ENCODE measurements around the gene TMEM35B. TPM values are rescaled to one million over a fixed set of nuclear protein-coding genes. Genes with fewer than 3 reads are reported as not detected.
"Not testable (repeated sequence)": the region's sequence is repeated elsewhere in the genome, so short reads cannot be mapped to it uniquely, and the experiment has no call there.

The TMEM35B gene
- total RNA-seq, 1 donor from 2014 or later, result 22.1 TPM

- peak; percentile 21 for DNase-seq
- intact Hi-C loops (cut with micrococcal nuclease), result loop anchor here (5.0 to 10.0 kb wide), 4 partner anchors 45 to 205 kb away; partner anchors contain the start of genes SFPQ, SMIM12, ZMYM1 and ZMYM6
- Mint-ChIP-seq H3K4me3 (no peak overlapping the region), H3K27ac (no peak overlapping the region), H3K27me3 (no peaks in the 10 kb centered on the region), H3K36me3 (ENCODE audit: low read depth) (peaks cover 18% of the 10 kb centered on the region), H3K4me1 (peaks cover 32% of the 10 kb centered on the region), H3K9me3 (no peaks in the 10 kb centered on the region)
These were observed 1.9 kb upstream of the TMEM35B start for GRCh38 chr1:34987018-34987417.

DNA sequence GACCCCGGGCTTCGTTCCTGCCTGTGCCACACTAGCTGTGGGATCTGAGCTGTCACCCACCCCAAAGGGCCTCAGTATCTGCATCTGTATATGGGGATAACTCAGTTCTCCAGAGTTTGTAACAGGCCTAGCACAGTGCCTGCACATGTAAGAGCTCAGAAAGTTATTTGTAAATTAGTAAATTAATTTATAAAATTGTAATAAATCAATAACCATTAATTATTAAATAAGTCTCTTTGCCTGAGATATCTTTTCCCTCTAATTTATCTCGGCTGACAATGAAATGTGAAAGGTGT is 410 bp upstream of the TMEM35B start:
- Mint-ChIP-seq H3K4me1 (peaks cover 32% of the 10 kb centered on the region), H3K27ac (peak overlapping the region; percentile 92), H3K36me3 (ENCODE audit: low read depth) (peaks cover 21% of the 10 kb centered on the region), H3K4me3 (peak overlapping the region; percentile 95)
- DNase-seq, H3K27me3 Mint-ChIP-seq, H3K9me3 Mint-ChIP-seq: not testable (repeated sequence)
- intact Hi-C loops (cut with micrococcal nuclease), result loop anchor here (5.0 to 10.0 kb wide), 4 partner anchors 47 to 207 kb away; partner anchors contain the start of genes SFPQ, SMIM12, ZMYM1 and ZMYM6

DNA sequence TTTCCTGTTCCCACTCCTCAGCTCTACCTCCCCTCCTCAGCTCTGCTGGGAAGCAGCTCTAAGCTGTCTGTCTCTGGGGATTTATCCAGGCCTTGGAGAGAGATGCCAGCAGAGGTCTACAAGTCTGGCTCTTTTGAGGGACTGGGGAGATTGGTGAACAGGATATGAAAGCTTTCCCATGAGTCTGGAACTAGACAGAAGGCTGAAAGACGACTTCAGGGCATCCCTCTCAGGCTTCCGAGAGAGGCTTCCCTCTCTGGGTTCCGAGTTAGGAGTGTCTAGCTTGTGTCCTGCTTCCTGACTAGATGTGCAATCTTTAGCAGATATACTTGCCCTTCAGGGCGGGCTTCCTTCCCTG is 733 bp downstream of the TMEM35B start:
- H3K36me3 Mint-ChIP-seq (ENCODE audit: low read depth), result peaks cover 21% of the 10 kb centered on the region
- H3K9me3 Mint-ChIP-seq, result no peaks in the 10 kb centered on the region
- no peaks in the 10 kb centered on the region for H3K27me3 Mint-ChIP-seq

GRCh38 chr1:34983700-34984355 is 1.3 kb downstream of the TMEM35B start:
- H3K27ac Mint-ChIP-seq, result peak overlapping the region; percentile 91
- H3K4me3 Mint-ChIP-seq, result peak overlapping the region; percentile 95
- H3K36me3 Mint-ChIP-seq (ENCODE audit: low read depth), result peaks cover 21% of the 10 kb centered on the region
- peaks cover 32% of the 10 kb centered on the region for H3K4me1 Mint-ChIP-seq
- DNase-seq, result peak; percentile 56
- intact Hi-C loops (cut with micrococcal nuclease), result loop anchor here (10.0 kb wide), 1 partner anchor 129 kb away; the partner anchor contains the start of gene SMIM12
- H3K9me3 Mint-ChIP-seq, result no peaks in the 10 kb centered on the region
- no peaks in the 10 kb centered on the region for H3K27me3 Mint-ChIP-seq

More for the DNA sequence above, 733 bp downstream of the TMEM35B start:
- no peak for DNase-seq
- intact Hi-C loops (cut with micrococcal nuclease), result loop anchor here (10.0 kb wide), 1 partner anchor 130 kb away; the partner anchor contains the start of gene SMIM12
- H3K4me3 Mint-ChIP-seq, result peak overlapping the region; percentile 95
- peaks cover 32% of the 10 kb centered on the region for H3K4me1 Mint-ChIP-seq
- H3K27ac Mint-ChIP-seq, result peak overlapping the region; percentile 91

GRCh38 chr1:34982820-34983376 is 2.2 kb downstream of the TMEM35B start:
- intact Hi-C loops (cut with micrococcal nuclease), result loop anchor here (10.0 kb wide), 1 partner anchor 128 kb away; the partner anchor contains the start of gene SMIM12
- Mint-ChIP-seq H3K27me3 (no peaks in the 10 kb centered on the region), H3K4me3 (peak overlapping the region; percentile 50), H3K9me3 (no peaks in the 10 kb centered on the region), H3K4me1 (peaks cover 26% of the 10 kb centered on the region), H3K27ac (no peak overlapping the region), H3K36me3 (ENCODE audit: low read depth) (peaks cover 16% of the 10 kb centered on the region)
- peak; percentile 46 for DNase-seq

GRCh38 chr1:34980715-34981114 is 4.4 kb downstream of the TMEM35B start:
- H3K4me3 Mint-ChIP-seq, result no peak overlapping the region
- no peak for DNase-seq
- intact Hi-C loops (cut with micrococcal nuclease), result loop anchor here (10.0 kb wide), 1 partner anchor 126 kb away; the partner anchor contains the start of gene SMIM12
- H3K4me1 Mint-ChIP-seq, result peaks cover 16% of the 10 kb centered on the region
- H3K27me3 Mint-ChIP-seq, result no peaks in the 10 kb centered on the region
- no peak overlapping the region for H3K27ac Mint-ChIP-seq
- H3K9me3 Mint-ChIP-seq, result no peaks in the 10 kb centered on the region
- H3K36me3 Mint-ChIP-seq (ENCODE audit: low read depth), result peaks cover 16% of the 10 kb centered on the region

DNA sequence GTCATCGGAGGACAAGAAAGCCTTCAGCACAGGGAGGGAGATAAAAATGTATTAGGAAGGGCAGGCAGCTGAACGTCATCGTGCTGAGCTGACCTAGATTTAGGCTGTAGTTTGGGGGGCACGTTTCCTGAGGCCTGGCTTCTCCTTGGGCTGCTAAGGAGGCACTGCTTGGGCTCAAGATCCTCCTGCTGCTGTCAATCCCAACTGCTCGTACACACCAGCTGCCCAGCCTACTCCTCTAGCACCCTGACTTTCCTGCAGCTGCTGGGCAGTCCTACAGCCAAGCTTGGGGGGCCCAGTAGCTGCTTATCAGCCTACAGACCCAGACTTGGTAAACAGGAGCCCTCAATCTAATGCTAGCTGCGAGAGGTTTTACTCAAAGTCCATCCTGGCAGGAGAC is 6.2 kb downstream of the TMEM35B start:
- Mint-ChIP-seq H3K36me3 (ENCODE audit: low read depth) (peaks cover 17% of the 10 kb centered on the region), H3K4me3 (no peak overlapping the region), H3K4me1 (peaks cover 8% of the 10 kb centered on the region), H3K9me3 (no peaks in the 10 kb centered on the region), H3K27ac (no peak overlapping the region), H3K27me3 (no peaks in the 10 kb centered on the region)
- intact Hi-C loops (cut with micrococcal nuclease), result no loop called here
- peak; percentile 46 for DNase-seq

- Mint-ChIP-seq H3K4me1 (peaks cover under 1% of the 10 kb centered on the region), H3K27ac (no peak overlapping the region), H3K4me3 (no peak overlapping the region), H3K36me3 (ENCODE audit: low read depth) (peaks cover 13% of the 10 kb centered on the region), H3K27me3 (no peaks in the 10 kb centered on the region), H3K9me3 (no peaks in the 10 kb centered on the region)
- intact Hi-C loops (cut with micrococcal nuclease), result no loop called here
- peak; percentile 49 for DNase-seq
These were observed 7.3 kb downstream of the TMEM35B start for GRCh38 chr1:34977858-34978257.

GRCh38 chr1:34977210-34977471 is 8.0 kb downstream of the TMEM35B start:
- intact Hi-C loops (cut with micrococcal nuclease), result no loop called here
- H3K4me1 Mint-ChIP-seq, result no peaks in the 10 kb centered on the region
- DNase-seq, result no peak
- H3K27me3 Mint-ChIP-seq, result no peaks in the 10 kb centered on the region
- peaks cover 12% of the 10 kb centered on the region for H3K36me3 Mint-ChIP-seq (ENCODE audit: low read depth)
- H3K27ac Mint-ChIP-seq, result no peak overlapping the region
- no peaks in the 10 kb centered on the region for H3K9me3 Mint-ChIP-seq
- no peak overlapping the region for H3K4me3 Mint-ChIP-seq

DNA sequence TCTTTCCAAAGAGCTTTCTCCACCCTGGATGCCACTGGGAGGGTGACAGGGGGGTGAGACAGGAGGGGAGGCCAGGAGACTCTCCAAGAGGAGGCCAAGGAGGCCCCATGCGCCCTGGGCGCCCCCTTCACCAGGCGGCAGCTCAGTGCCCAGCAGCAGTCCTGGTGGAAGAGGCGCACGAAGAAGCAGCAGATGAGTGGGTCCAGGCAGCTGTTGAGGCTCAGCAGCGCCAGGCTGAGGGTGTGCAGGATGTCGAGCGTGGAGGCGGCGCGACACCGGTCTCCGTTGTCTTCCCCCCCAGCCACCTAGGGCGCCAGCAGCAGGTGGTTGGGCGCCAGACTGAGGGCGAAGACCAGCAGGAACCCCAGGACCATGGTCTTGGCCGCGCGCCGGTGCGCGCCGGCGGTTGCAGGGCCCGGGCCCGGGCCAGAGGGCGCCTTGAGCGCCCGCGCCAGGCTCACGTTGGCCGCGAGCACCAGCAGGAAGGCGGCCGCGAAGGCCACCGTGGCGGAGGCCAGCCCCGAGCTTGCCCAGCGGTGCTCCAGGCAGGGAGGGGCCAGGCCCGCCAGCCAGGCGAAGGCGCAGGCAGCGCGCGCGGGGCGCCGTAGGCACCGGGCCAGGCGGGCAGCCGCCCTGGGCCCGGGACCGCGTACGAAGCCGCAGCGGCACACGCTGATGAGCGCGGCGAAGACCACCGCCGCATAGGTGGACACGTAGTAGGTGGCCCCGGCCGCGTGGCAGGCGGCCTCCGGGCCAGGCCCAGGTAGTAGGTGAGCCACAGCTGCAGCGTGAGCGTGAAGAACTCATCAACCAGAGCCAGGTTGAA is 8.6 kb downstream of the TMEM35B start:
- peak; percentile 43 for DNase-seq
- intact Hi-C loops (cut with micrococcal nuclease), result no loop called here
- peaks cover 1% of the 10 kb centered on the region for H3K27me3 Mint-ChIP-seq
- H3K9me3 Mint-ChIP-seq, result no peaks in the 10 kb centered on the region
- no peak overlapping the region for H3K4me3 Mint-ChIP-seq
- H3K36me3 Mint-ChIP-seq (ENCODE audit: low read depth), result peaks cover 9% of the 10 kb centered on the region
- no peaks in the 10 kb centered on the region for H3K4me1 Mint-ChIP-seq
- no peak overlapping the region for H3K27ac Mint-ChIP-seq

DNA sequence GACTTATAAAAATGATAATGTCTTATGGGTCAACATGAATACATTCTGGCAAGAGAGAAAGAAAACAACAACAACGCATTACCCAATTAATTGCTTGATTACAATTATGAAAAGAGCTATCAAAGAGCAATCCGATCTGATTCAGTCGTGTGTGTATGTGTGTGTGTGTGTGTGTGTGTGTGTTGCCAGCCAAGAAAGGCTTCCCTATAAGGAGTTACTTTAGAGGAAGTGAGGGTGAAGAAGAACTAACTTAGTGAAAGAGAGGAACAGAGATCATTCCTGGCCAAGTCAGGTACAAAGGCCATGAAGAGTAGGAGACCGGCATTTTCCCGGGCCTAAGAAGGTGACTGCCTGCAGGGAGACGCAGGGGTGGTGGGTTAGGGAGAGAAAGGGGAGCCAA is 9.4 kb downstream of the TMEM35B start:
- no peaks in the 10 kb centered on the region for H3K9me3 Mint-ChIP-seq
- H3K27me3 Mint-ChIP-seq, result peaks cover 3% of the 10 kb centered on the region
- peak overlapping the region; percentile 8 for H3K27ac Mint-ChIP-seq
- H3K36me3 Mint-ChIP-seq (ENCODE audit: low read depth), result peaks cover 8% of the 10 kb centered on the region
- no peak overlapping the region for H3K4me3 Mint-ChIP-seq
- intact Hi-C loops (cut with micrococcal nuclease), result no loop called here
- H3K4me1 Mint-ChIP-seq, result no peaks in the 10 kb centered on the region
- DNase-seq, result no peak

GRCh38 chr1:34975338-34975737 is 9.8 kb downstream of the TMEM35B start:
- H3K9me3 Mint-ChIP-seq, result no peaks in the 10 kb centered on the region
- peaks cover 8% of the 10 kb centered on the region for H3K36me3 Mint-ChIP-seq (ENCODE audit: low read depth)
- H3K27ac Mint-ChIP-seq, result no peak overlapping the region
- no peak overlapping the region for H3K4me3 Mint-ChIP-seq
- H3K27me3 Mint-ChIP-seq, result peaks cover 3% of the 10 kb centered on the region
- DNase-seq, result no peak
- intact Hi-C loops (cut with micrococcal nuclease), result no loop called here
- no peaks in the 10 kb centered on the region for H3K4me1 Mint-ChIP-seq

GRCh38 chr1:34974626-34975025 is 10.5 kb downstream of the TMEM35B start:
- intact Hi-C loops (cut with micrococcal nuclease), result no loop called here
- H3K4me1 Mint-ChIP-seq, result no peaks in the 10 kb centered on the region
- peaks cover 3% of the 10 kb centered on the region for H3K27me3 Mint-ChIP-seq
- no peaks in the 10 kb centered on the region for H3K9me3 Mint-ChIP-seq
- no peak for DNase-seq
- no peak overlapping the region for H3K4me3 Mint-ChIP-seq
- H3K36me3 Mint-ChIP-seq (ENCODE audit: low read depth), result peaks cover 8% of the 10 kb centered on the region
- no peak overlapping the region for H3K27ac Mint-ChIP-seq

DNA sequence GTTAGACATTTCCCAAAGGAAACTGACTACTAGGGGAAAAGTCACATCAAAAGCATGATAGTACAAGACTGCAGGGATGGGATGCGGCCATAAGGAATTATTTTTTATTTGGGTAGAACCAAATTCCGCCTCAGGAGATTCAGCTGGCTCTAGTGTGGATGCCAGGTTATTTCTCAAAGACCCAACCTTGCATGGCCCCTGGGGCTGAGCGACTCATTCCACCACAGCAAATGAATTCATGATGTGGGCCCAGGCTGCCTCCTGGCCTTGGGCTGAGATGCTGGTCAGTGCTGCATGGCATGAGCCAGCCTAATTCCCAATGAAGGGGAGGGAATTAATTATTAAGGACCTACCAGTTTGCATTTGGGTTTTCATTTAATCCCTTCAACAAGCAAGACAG is 11.8 kb downstream of the TMEM35B start:
- Mint-ChIP-seq H3K4me1 (no peaks in the 10 kb centered on the region), H3K36me3 (ENCODE audit: low read depth) (peaks cover 8% of the 10 kb centered on the region), H3K27me3 (peaks cover 3% of the 10 kb centered on the region), H3K27ac (no peak overlapping the region), H3K9me3 (no peaks in the 10 kb centered on the region), H3K4me3 (no peak overlapping the region)
- intact Hi-C loops (cut with micrococcal nuclease), result no loop called here
- DNase-seq, result no peak
